Upper lobe of left lung (tissue), 6 donors: ENCODE data around the gene PKHD1. TPM values are rescaled to one million over a fixed set of nuclear protein-coding genes. Genes with fewer than 3 reads are reported as not detected.

Experiments
- ATAC-seq, 2 donors: fragments of 200-7000 bp; cut with Tn5 transposase; one replicate each; pipeline ENCODE4 v1.9.1; 2022; ENCODE audit warnings: mild to moderate bottlenecking in 2 of 2, moderate library complexity in 2 of 2; ENCODE audit not compliant: low FRiP score in 2 of 2
- DNase-seq, 2 donors: peaks; one replicate each; pipeline ENCODE4 v3.0.0-alpha.2; 2019 to 2020
- H3K27ac ChIP-seq, 4 donors: fragments of 200-600 bp; sonication (generic); one replicate each; pipeline ENCODE4 v1.5.1; 2016 to 2019
- H3K27me3 ChIP-seq, 4 donors: fragments of 200-600 bp; sonication (generic); one replicate each; pipeline ENCODE4 v1.5.1; 2017 to 2019
- H3K36me3 ChIP-seq, 4 donors: fragments of 200-600 bp; sonication (generic); one replicate each; pipeline ENCODE4 v1.5.1; 2016 to 2019
- H3K4me1 ChIP-seq, 4 donors: fragments of 200-600 bp; sonication (generic); one replicate each; pipeline ENCODE4 v1.5.1; 2018 to 2019
- H3K4me3 ChIP-seq, 4 donors: fragments of 200-600 bp; sonication (generic); one replicate each; pipeline ENCODE4 v1.5.1; 2017 to 2019; ENCODE audit warnings: mild to moderate bottlenecking in 2 of 4, moderate library complexity in 1 of 4
- H3K9me3 ChIP-seq, 4 donors: fragments of 200-600 bp; sonication (generic); one replicate each; pipeline ENCODE4 v1.5.1; 2018 to 2019
- EP300 ChIP-seq, 4 donors: sonication (generic); formaldehyde crosslinking; IDR thresholded peaks; one replicate each; pipeline ENCODE4 v1.5.1; 2017; ENCODE audit warnings: antibody characterized with exemption in 4 of 4, control low read depth in 2 of 4
- POLR2A ChIP-seq, 4 donors: fragments of 450-650 bp; IDR thresholded peaks; one replicate each; pipeline ENCODE4 v1.5.1; 2016 to 2017; ENCODE audit warnings: antibody characterized with exemption in 4 of 4, mild to moderate bottlenecking in 2 of 4
- POLR2AphosphoS5 ChIP-seq, 2 donors: sonication (generic); formaldehyde crosslinking; IDR thresholded peaks; one replicate each; pipeline ENCODE4 v1.5.1; 2017; ENCODE audit warnings: antibody characterized with exemption in 2 of 2
- WGBS, 2 donors: methylation state at CpG; one replicate each; pipeline ENCODE4 v1.1.5; 2017 to 2018; 5-methylcytosine and 5-hydroxymethylcytosine counted together
- total RNA-seq, 6 donors: library from RNA; depleted of rRNA in 4 of 6; stranded (reverse); fragments of >200 nt in 4 of 6; gene quantifications; one replicate each; pipeline versions ENCODE4 v1.1.0 to v1.2.1, GENCODE V29; 2016 to 2021
- TF ChIP-seq, protein P1 (sequence below), 6 experiments: fragments of 450-650 bp in 4 of 6; fragments of 200-600 bp in 2 of 6; sonication (generic) in 2 of 6; IDR thresholded peaks; one replicate each; pipeline ENCODE4 v1.5.1; 2016 to 2019; ENCODE audit warnings: antibody characterized with exemption in 6 of 6
- donor health status: DM: no; HTN: no; CAD: no; lungs with moderate emphysema.
- donor health status: DM: no; HTN: yes; CAD: no; lungs with severe emphysema.

The PKHD1 gene
- total RNA-seq, 6 donors from 2014 or later = 0.10 to 1.0 (median 0.34) TPM

DNA sequence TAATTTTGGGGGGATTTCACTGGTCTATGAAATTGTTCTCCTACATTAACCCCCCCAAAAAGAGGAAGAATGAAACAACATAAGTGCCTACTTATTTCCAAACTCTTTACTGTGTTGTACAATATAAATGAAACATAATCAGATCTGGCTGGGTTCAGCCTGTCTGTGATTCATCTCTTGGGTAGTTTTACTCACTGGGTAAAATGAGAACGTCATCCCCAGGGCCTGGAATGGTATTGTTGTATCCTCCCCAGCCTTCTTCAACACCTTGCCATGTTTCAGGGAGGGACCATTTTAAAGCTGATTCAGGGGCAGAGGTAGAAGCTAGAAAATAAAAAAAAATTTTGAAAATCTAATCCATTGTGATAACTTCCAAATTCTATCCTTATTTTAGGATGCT, 256.7 kb downstream of the PKHD1 start:
- TF ChIP-seq POLR2AphosphoS5 (IDR thresholded peaks at IDR 0.05) (no peak), EP300 (IDR thresholded peaks at IDR 0.05) (no peak), POLR2A (IDR thresholded peaks at IDR 0.05) (no peak)
- TF ChIP-seq, protein P1, sequence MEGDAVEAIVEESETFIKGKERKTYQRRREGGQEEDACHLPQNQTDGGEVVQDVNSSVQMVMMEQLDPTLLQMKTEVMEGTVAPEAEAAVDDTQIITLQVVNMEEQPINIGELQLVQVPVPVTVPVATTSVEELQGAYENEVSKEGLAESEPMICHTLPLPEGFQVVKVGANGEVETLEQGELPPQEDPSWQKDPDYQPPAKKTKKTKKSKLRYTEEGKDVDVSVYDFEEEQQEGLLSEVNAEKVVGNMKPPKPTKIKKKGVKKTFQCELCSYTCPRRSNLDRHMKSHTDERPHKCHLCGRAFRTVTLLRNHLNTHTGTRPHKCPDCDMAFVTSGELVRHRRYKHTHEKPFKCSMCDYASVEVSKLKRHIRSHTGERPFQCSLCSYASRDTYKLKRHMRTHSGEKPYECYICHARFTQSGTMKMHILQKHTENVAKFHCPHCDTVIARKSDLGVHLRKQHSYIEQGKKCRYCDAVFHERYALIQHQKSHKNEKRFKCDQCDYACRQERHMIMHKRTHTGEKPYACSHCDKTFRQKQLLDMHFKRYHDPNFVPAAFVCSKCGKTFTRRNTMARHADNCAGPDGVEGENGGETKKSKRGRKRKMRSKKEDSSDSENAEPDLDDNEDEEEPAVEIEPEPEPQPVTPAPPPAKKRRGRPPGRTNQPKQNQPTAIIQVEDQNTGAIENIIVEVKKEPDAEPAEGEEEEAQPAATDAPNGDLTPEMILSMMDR (IDR thresholded peaks at IDR 0.05) = no peak
- DNase-seq (no peak), ATAC-seq (no peak)
- no peaks in the 10 kb centered on the region for H3K4me1 ChIP-seq
- H3K27ac ChIP-seq = no peak overlapping the region
- H3K27me3 ChIP-seq = no peaks in the 10 kb centered on the region
- no peak overlapping the region for H3K4me3 ChIP-seq
- H3K9me3 ChIP-seq = no peaks in the 10 kb centered on the region
- H3K36me3 ChIP-seq = no peaks in the 10 kb centered on the region
- 52 to 70% methylated on average over 1 of the region's 1 CpG for WGBS, 2 donors

DNA sequence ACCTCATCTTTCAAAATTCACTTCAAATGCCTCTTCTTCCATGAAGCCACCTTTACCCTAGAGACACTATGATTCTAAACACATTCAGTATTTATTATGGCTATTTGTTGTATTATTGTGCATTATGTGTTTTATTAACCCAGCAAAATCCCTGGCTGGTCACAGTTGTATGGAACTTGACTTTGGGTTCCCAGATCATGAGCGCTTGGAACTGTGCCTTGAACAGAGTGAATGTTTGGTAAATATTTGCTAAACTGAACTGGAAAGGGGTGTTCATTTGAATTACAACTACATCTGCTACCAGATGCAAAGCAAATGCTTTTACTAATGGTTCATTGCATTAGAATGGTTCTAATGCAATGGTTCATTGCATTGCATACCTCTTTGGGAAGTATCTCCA, 259.8 kb downstream of the PKHD1 start:
- DNase-seq (no peak), ATAC-seq (no peak)
- TF ChIP-seq POLR2AphosphoS5 (IDR thresholded peaks at IDR 0.05) (no peak), EP300 (IDR thresholded peaks at IDR 0.05) (no peak), POLR2A (IDR thresholded peaks at IDR 0.05) (no peak)
- TF ChIP-seq, protein P1 (IDR thresholded peaks at IDR 0.05) = no peak
- 77 to 79% methylated on average over 1 of the region's 1 CpG for WGBS, 2 donors
- Histone ChIP-seq H3K27ac (no peak overlapping the region), H3K36me3 (no peaks in the 10 kb centered on the region), H3K4me1 (no peaks in the 10 kb centered on the region), H3K27me3 (no peaks in the 10 kb centered on the region), H3K9me3 (no peaks in the 10 kb centered on the region), H3K4me3 (no peak overlapping the region)

DNA sequence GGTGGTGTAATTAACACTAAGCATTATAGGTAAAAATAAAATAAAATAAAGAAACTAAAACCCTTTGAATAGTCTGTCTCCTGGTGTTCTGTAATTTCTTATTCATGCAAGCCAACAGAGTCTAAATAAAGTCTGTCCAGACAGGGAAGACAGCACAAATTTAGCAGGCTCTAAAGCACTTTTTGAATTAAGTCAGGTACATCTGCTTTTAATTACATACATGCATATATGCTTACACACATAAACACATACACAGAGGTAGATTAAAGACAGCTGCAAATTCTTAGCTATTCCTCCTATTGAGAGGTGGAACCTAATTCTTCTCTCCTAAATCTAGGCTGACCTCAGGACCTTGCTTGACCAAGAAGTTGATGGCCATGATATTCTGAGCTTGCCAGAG, 262.5 kb downstream of the PKHD1 start:
- ATAC-seq = no peak
- no peaks in the 10 kb centered on the region for H3K36me3 ChIP-seq

DNA sequence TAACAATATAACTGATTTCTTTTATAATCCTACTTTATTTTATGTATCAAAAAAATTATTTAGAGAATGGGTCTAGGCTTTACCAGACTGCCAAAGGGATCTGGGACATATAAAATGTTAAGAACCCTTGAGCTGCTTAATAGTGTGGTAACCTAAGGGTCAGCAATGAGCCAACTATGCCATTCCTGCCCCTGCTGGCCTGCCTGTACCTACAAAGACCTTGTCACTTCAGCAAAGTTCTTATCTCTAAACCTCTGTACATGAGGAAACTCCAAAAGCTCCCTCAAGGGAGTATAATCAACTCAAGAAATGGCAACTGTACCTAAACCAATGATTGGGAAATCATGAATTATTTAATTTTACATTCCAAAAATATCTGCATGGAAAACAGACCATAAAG, 266.9 kb downstream of the PKHD1 start:
- ATAC-seq (no peak), DNase-seq (no peak)
- TF ChIP-seq POLR2A (IDR thresholded peaks at IDR 0.05) (no peak), EP300 (IDR thresholded peaks at IDR 0.05) (no peak), POLR2AphosphoS5 (IDR thresholded peaks at IDR 0.05) (no peak)
- TF ChIP-seq, protein P1 (IDR thresholded peaks at IDR 0.05) = no peak
- Histone ChIP-seq H3K9me3 (no peaks in the 10 kb centered on the region), H3K4me3 (no peak overlapping the region), H3K36me3 (no peaks in the 10 kb centered on the region), H3K4me1 (no peaks in the 10 kb centered on the region), H3K27ac (no peak overlapping the region), H3K27me3 (no peaks in the 10 kb centered on the region)

More for the DNA sequence above, 262.5 kb downstream of the PKHD1 start:
- H3K4me1 ChIP-seq = no peaks in the 10 kb centered on the region
- TF ChIP-seq, protein P1 (IDR thresholded peaks at IDR 0.05) = no peak
- TF ChIP-seq EP300 (IDR thresholded peaks at IDR 0.05) (no peak), POLR2A (IDR thresholded peaks at IDR 0.05) (no peak), POLR2AphosphoS5 (IDR thresholded peaks at IDR 0.05) (no peak)
- no peak overlapping the region for H3K27ac ChIP-seq
- H3K4me3 ChIP-seq = no peak overlapping the region
- H3K9me3 ChIP-seq = no peaks in the 10 kb centered on the region
- H3K27me3 ChIP-seq = no peaks in the 10 kb centered on the region
- no peak for DNase-seq

DNA sequence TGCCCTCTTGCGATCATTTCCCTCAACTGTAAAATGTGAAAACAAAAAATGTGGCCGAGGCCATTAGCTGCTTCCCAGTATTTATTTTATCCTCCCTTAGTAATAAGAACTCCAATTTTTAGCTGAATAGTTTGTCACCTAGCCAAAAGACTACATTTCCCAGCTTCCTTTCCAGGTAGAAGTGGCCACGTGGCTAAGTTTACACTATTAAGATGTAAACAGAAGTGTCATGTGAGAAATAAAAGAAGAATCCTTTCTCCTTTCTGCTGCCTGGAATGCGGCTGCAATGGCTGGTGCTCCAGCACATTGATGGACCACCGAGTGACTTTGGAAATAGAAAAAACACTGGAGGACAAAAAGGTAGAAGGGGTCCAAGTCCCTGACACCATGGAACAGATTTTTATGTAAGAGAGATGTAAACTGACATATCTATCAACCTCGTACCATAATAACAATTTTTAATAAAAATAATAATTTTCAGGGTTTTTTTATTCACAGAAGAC, 268.8 kb downstream of the PKHD1 start:
- H3K4me3 ChIP-seq = no peak overlapping the region
- no peaks in the 10 kb centered on the region for H3K4me1 ChIP-seq
- ATAC-seq = no peak
- no peak overlapping the region for H3K27ac ChIP-seq
- H3K9me3 ChIP-seq = no peaks in the 10 kb centered on the region
- H3K36me3 ChIP-seq = no peaks in the 10 kb centered on the region
- TF ChIP-seq EP300 (IDR thresholded peaks at IDR 0.05) = no peak
- no peaks in the 10 kb centered on the region for H3K27me3 ChIP-seq
- DNase-seq = no peak
- 55 to 58% methylated on average over 6 of the region's 6 CpGs for WGBS, 2 donors
